ENCODE results near the gene SECISBP2.

Gene SECISBP2

DNA sequence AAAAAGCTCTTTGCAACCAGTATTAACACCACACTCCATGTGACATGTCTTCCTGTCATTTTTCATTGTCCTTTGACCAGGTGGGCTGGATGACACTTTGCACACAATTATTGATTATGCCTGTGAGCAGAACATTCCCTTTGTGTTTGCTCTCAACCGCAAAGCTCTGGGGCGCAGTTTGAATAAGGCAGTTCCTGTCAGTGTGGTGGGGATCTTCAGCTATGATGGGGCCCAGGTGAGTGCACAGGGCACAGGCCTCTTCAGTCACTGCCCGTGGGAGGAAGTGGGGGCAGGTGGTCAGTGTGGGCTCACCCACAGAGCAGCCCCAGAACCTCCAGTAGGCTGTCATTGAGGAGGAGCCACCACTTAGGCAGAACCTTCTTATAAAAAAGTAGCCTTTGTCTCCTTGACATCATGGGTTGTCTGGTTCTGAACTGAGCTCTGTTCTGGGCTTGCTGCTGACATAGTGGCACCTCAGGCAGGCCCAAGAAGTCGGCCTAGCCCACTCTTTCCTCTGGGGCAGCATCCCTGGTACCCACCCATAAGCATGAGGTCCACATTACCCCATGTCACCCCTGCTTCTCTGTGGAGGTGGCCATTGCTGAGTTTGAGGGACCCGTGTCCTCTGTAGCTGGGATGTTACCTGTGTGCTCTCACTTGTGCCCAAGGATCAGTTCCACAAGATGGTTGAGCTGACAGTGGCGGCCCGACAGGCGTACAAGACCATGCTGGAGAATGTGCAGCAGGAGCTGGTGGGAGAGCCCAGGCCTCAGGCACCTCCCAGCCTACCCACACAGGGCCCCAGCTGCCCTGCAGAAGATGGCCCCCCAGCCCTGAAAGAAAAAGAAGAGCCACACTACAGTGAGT is 39.3 kb downstream of the SECISBP2 start:
- Histone ChIP-seq H3K27me3 (ENCODE audit: control insufficient read depth, insufficient read depth, low read length, poor library complexity, severe bottlenecking) (no peaks in the 10 kb centered on the region), H3K9me3 (ENCODE audit: control insufficient read depth, low read length) (no peaks in the 10 kb centered on the region), H3K4me1 (ENCODE audit: control insufficient read depth, insufficient read depth, low read length) (no peaks in the 10 kb centered on the region), H3K27ac (ENCODE audit: insufficient read depth, low read depth, low read length, poor library complexity, severe bottlenecking) (no peak overlapping the region), H3K4me3 (ENCODE audit: insufficient read depth, low read depth, low read length) (no peak overlapping the region), H3K36me3 (ENCODE audit: control insufficient read depth, insufficient read depth, low read length) (peaks cover 42% of the 10 kb centered on the region)
- WGBS, 2 experiments, result 95 to 96% methylated on average over 8 of the region's 8 CpGs

DNA sequence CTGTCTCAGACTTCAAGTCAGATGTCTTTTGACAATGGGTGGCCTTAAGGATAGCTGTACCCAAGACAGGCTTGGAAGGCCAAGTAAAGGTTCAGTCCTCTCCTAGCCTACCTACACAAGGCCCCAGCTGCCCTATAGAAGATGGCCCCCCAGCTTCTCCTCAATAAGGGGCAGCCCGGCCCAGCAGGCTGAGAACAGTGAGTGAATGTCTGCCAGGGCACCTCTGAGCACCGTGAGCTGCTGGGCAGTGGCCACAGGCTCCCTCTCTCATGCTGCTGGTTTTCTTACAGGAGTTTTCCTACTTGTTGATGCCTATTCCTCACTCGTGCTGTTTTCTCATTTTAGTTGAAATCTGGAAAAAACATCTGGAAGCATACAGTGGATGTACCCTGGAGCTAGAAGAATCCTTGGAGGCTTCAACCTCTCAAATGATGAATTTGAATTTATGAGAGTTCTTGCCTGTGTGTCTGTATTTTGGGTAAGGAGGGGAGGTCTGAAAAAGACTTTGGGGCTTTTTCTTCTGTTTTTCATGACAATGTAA is 40.1 kb downstream of the SECISBP2 start:
- WGBS, 2 experiments, result 93 to 94% methylated on average over 3 of the region's 3 CpGs
- H3K27ac ChIP-seq (ENCODE audit: insufficient read depth, low read depth, low read length, poor library complexity, severe bottlenecking), result no peak overlapping the region
- H3K36me3 ChIP-seq (ENCODE audit: control insufficient read depth, insufficient read depth, low read length), result peaks cover 40% of the 10 kb centered on the region

DNA sequence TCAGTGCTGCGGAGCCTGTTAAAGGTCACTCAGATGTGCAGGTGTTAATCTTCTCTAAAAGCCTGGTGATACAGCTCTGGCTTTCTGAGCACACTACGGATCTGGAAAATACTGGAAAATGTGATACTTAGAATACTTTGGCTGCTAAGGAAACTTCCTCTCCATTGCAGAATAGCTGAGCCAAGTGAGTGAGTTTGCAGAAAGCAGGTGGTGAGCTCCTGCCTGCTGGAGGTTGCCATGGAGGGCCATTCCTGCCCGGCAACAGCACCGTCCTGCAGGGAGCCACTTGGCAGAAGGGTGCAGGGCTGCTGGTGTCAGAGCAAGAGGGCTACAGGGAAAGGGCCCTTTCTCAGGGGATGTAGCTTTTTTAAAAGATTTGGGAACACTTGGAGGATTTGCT is 40.7 kb downstream of the SECISBP2 start:
- WGBS, 2 experiments, result 91 to 94% methylated on average over 4 of the region's 4 CpGs
- Histone ChIP-seq H3K27me3 (ENCODE audit: control insufficient read depth, insufficient read depth, low read length, poor library complexity, severe bottlenecking) (no peaks in the 10 kb centered on the region), H3K4me1 (ENCODE audit: control insufficient read depth, insufficient read depth, low read length) (no peaks in the 10 kb centered on the region), H3K27ac (ENCODE audit: insufficient read depth, low read depth, low read length, poor library complexity, severe bottlenecking) (no peak overlapping the region), H3K9me3 (ENCODE audit: control insufficient read depth, low read length) (no peaks in the 10 kb centered on the region), H3K4me3 (ENCODE audit: insufficient read depth, low read depth, low read length) (no peak overlapping the region), H3K36me3 (ENCODE audit: control insufficient read depth, insufficient read depth, low read length) (peaks cover 38% of the 10 kb centered on the region)

More for the DNA sequence above, 40.1 kb downstream of the SECISBP2 start:
- no peak overlapping the region for H3K4me3 ChIP-seq (ENCODE audit: insufficient read depth, low read depth, low read length)
- no peaks in the 10 kb centered on the region for H3K4me1 ChIP-seq (ENCODE audit: control insufficient read depth, insufficient read depth, low read length)
- H3K9me3 ChIP-seq (ENCODE audit: control insufficient read depth, low read length), result no peaks in the 10 kb centered on the region
- H3K27me3 ChIP-seq (ENCODE audit: control insufficient read depth, insufficient read depth, low read length, poor library complexity, severe bottlenecking), result no peaks in the 10 kb centered on the region

DNA sequence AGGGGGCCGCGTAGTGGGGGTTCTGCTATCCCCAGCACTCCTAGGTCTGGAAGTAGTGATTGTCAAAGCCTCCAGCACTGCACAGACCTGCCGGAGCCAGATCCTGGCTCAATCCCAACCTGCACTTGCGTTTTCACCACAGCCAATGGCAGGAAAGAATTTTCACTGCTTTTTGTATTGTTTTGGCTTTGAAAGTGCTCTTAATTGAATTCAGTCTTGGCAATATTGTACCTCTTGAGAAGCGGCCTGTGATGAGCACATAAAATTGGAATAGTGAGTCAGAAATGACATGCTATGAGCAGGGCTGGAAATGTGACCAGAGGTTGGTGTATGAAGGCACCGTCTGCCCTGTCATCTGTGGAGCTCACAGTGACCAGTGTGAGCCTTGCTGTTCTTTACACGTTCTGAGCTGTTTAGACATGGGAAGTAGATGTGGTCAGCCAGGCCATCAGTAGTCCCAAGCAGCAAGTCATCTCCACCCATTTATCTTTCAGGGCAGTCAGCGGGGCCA is 41.5 kb downstream of the SECISBP2 start:
- Histone ChIP-seq H3K4me1 (ENCODE audit: control insufficient read depth, insufficient read depth, low read length) (no peaks in the 10 kb centered on the region), H3K4me3 (ENCODE audit: insufficient read depth, low read depth, low read length) (no peak overlapping the region), H3K36me3 (ENCODE audit: control insufficient read depth, insufficient read depth, low read length) (peaks cover 30% of the 10 kb centered on the region), H3K27ac (ENCODE audit: insufficient read depth, low read depth, low read length, poor library complexity, severe bottlenecking) (no peak overlapping the region), H3K27me3 (ENCODE audit: control insufficient read depth, insufficient read depth, low read length, poor library complexity, severe bottlenecking) (no peaks in the 10 kb centered on the region), H3K9me3 (ENCODE audit: control insufficient read depth, low read length) (no peaks in the 10 kb centered on the region)
- WGBS, 2 experiments, result 95 to 96% methylated on average over 7 to 8 of the region's 8 CpGs

DNA sequence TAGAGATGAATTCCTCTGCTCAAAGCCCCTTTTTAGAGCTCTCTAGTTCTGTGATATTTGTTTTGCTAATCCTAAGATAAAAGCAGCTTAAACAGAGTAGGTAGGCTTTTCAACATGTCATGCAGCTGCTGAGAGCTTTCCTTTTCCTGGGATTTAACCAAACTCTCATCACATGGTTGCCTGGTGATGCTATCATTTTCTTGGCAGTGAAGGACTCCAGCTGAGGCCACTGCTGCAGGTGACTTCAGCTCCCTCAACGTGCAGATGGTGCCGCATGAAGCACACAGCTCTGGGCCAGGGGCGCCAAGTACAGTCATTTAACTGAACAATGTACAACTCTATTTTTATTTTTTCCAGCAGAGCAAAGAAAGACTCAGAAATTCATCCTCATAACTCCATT is 42.2 kb downstream of the SECISBP2 start:
- H3K4me1 ChIP-seq (ENCODE audit: control insufficient read depth, insufficient read depth, low read length), result no peaks in the 10 kb centered on the region
- H3K27me3 ChIP-seq (ENCODE audit: control insufficient read depth, insufficient read depth, low read length, poor library complexity, severe bottlenecking), result no peaks in the 10 kb centered on the region
- H3K27ac ChIP-seq (ENCODE audit: insufficient read depth, low read depth, low read length, poor library complexity, severe bottlenecking), result no peak overlapping the region
- H3K4me3 ChIP-seq (ENCODE audit: insufficient read depth, low read depth, low read length), result no peak overlapping the region
- 79 to 87% methylated on average over 3 of the region's 3 CpGs for WGBS, 2 experiments
- H3K9me3 ChIP-seq (ENCODE audit: control insufficient read depth, low read length), result no peaks in the 10 kb centered on the region
- peaks cover 24% of the 10 kb centered on the region for H3K36me3 ChIP-seq (ENCODE audit: control insufficient read depth, insufficient read depth, low read length)

DNA sequence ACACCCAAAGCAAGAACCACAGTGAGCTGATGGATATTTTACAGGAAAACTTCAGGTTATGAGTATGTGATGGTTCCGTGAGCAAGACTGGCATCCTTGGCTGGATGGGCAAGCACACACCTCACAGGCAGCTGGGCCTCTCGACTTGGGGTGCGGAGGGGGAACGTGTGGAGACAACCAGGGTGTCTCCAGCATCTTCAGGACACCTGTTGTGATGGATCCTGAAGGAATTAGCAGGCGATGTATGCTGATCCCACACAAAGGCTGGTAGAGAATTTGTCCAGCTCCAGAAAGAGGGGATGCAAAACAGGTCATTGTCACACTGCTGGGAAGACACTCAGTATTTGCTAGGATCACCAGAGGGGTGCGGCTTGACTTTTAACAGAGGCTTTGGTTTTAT is 42.7 kb downstream of the SECISBP2 start:
- Histone ChIP-seq H3K4me3 (ENCODE audit: insufficient read depth, low read depth, low read length) (no peak overlapping the region), H3K36me3 (ENCODE audit: control insufficient read depth, insufficient read depth, low read length) (peaks cover 19% of the 10 kb centered on the region), H3K9me3 (ENCODE audit: control insufficient read depth, low read length) (no peaks in the 10 kb centered on the region), H3K27me3 (ENCODE audit: control insufficient read depth, insufficient read depth, low read length, poor library complexity, severe bottlenecking) (no peaks in the 10 kb centered on the region), H3K4me1 (ENCODE audit: control insufficient read depth, insufficient read depth, low read length) (no peaks in the 10 kb centered on the region), H3K27ac (ENCODE audit: insufficient read depth, low read depth, low read length, poor library complexity, severe bottlenecking) (no peak overlapping the region)
- 95 to 97% methylated on average over 6 of the region's 6 CpGs for WGBS, 2 experiments

DNA sequence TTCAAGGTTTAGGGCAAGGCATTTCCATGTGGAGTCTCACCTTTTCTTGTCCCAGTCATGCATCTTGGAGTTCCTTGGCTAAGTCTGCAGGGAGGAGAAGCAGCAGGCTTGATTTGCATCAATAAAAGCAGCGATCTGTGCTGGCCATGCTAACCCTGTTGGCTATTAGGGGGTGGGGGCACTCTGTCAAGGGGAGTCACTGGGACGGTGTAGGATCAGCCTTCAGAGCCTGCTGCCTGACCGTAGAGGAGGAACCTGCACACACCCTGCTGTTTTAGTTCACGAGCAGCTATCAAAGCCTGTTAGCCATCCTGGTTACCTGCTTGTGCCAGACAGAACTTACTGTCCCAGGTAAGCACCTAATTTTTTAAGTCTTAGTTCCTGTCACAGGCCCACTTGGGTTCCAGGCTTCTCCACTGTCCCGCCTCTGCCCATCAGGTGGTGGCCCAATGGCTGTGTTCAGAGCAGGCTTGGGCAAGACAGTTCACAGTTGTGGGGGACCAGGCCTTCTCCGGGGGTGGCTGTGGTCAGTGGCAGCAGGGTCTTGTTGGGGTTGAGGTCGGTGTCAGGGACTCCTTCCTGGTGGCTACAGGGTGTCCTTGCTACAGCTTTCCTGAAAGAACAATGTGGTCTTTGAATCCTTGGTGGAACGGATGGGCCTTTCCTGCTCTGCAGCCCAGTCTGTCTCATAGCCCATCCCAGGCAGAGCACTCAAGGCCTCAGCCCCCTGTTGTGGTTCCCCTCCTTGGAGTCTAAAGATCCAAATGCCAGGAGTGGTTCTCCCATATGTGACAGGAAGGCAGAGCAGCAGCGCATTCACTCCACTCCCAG is 43.7 kb downstream of the SECISBP2 start:
- Histone ChIP-seq H3K27ac (ENCODE audit: insufficient read depth, low read depth, low read length, poor library complexity, severe bottlenecking) (no peak overlapping the region), H3K4me3 (ENCODE audit: insufficient read depth, low read depth, low read length) (no peak overlapping the region), H3K9me3 (ENCODE audit: control insufficient read depth, low read length) (no peaks in the 10 kb centered on the region), H3K4me1 (ENCODE audit: control insufficient read depth, insufficient read depth, low read length) (no peaks in the 10 kb centered on the region), H3K27me3 (ENCODE audit: control insufficient read depth, insufficient read depth, low read length, poor library complexity, severe bottlenecking) (no peaks in the 10 kb centered on the region), H3K36me3 (ENCODE audit: control insufficient read depth, insufficient read depth, low read length) (peaks cover 17% of the 10 kb centered on the region)
- 93 to 94% methylated on average over 9 of the region's 9 CpGs for WGBS, 2 experiments

DNA sequence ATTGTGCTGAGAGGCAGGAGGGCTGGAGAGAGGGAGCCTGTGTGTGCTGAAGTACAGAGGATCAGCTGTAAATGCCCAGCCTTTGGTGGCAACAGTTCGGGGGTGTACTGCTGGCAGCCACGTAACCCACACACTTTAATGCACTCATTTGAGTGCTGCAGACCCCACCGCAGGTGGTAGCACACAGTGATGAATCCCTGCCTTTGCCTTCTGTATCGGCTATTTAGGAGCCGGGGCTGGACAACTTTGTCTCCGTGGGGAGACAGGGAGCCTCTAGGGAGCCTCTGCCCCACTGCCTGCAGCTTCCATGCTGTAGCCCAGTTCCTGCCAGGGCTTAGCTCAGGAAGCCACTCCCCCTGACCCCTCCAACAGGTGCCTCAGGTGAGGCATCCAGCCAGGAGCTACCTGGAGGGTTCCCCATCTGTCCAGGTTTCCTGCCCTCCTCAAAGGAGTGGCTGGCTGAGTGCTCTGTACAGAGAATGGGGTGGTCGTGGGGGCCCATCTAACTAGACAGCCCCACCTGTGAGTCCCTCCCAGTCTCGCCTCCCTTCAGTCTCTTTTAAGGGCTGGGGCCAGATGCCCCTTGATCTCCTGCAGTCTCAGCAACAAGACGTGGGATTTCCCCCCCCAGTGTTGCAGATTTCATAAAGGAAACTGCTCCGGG is 44.5 kb downstream of the SECISBP2 start:
- Histone ChIP-seq H3K9me3 (ENCODE audit: control insufficient read depth, low read length) (no peaks in the 10 kb centered on the region), H3K27ac (ENCODE audit: insufficient read depth, low read depth, low read length, poor library complexity, severe bottlenecking) (no peak overlapping the region), H3K36me3 (ENCODE audit: control insufficient read depth, insufficient read depth, low read length) (peaks cover 17% of the 10 kb centered on the region), H3K4me3 (ENCODE audit: insufficient read depth, low read depth, low read length) (no peak overlapping the region), H3K4me1 (ENCODE audit: control insufficient read depth, insufficient read depth, low read length) (no peaks in the 10 kb centered on the region), H3K27me3 (ENCODE audit: control insufficient read depth, insufficient read depth, low read length, poor library complexity, severe bottlenecking) (no peaks in the 10 kb centered on the region)
- 95 to 96% methylated on average over 10 of the region's 10 CpGs for WGBS, 2 experiments

DNA sequence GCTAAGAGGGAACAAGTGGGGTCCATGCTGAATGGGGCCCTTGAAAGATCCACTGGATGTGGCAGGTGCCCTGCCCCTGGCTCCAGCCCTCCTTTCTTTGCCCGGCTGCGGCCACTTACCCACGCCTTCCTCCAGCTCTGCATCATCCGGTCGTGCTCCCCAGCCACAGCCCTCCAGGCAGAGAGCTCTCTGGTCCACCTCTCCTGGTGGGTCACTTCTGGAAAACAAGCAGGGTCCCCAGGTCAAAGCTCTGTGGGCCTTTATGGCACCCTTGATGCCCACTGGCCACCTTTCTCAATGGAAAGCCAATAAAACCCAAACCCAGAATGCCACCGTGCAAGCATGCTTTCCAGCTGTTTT is 45.0 kb downstream of the SECISBP2 start:
- Histone ChIP-seq H3K4me3 (ENCODE audit: insufficient read depth, low read depth, low read length) (no peak overlapping the region), H3K27ac (ENCODE audit: insufficient read depth, low read depth, low read length, poor library complexity, severe bottlenecking) (no peak overlapping the region), H3K36me3 (ENCODE audit: control insufficient read depth, insufficient read depth, low read length) (peaks cover 12% of the 10 kb centered on the region), H3K9me3 (ENCODE audit: control insufficient read depth, low read length) (no peaks in the 10 kb centered on the region), H3K27me3 (ENCODE audit: control insufficient read depth, insufficient read depth, low read length, poor library complexity, severe bottlenecking) (no peaks in the 10 kb centered on the region), H3K4me1 (ENCODE audit: control insufficient read depth, insufficient read depth, low read length) (no peaks in the 10 kb centered on the region)
- WGBS, 2 experiments, result 94 to 96% methylated on average over 6 of the region's 6 CpGs

Measured in ectodermal cell (in vitro differentiated cells).